GM21529 (cell line): ENCODE data around the gene USP26.
"Not testable (repeated sequence)": the region's sequence is repeated elsewhere in the genome, so short reads cannot be mapped to it uniquely, and the experiment has no call there.

Experiments
- ATAC-seq: cut with Tn5 transposase; IDR thresholded peaks from one replicate; pipeline ENCODE4 v1.9.1; 2021; ENCODE audit not compliant: unreplicated experiment

USP26 gene

DNA sequence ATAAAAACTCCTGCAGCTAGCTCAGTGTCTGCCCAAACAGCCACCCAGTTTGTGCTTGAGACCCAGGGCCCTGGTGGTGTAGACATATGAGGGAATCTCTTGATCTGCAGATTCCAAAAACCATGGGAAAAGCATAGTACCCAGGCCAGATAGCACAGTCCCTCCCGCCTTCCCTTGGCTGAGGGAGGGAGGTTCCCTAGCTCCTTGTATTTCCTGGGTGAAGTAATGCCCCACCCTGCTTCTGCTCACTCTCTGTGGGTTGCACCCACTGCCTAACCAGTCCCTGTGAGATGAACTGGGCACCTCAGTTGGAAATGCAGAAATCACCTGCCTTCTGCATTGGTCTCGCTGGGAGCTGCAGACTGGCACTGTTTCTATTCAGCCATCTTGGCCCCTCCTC is 54.6 kb downstream of the USP26 start:
- ATAC-seq = no peak

DNA sequence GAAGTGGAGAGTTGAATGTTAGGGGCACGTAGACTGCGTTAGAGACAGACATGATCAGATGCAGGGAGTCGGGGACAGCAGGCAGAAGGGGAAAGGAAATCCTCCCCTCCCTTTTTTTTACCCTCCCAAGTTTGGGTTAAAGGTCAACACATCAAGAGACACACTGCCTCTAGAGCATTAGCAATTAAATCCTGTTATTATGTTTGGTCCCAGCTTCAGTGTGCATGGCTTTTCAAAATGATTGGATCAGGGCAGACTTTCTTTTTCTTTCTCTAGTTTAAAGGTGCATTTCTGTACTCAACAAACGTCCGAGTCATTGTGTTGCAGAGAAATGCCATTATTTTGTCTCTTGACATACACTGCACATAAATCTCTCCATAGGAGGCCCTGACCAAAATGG is 63.9 kb downstream of the USP26 start:
- ATAC-seq = no peak

DNA sequence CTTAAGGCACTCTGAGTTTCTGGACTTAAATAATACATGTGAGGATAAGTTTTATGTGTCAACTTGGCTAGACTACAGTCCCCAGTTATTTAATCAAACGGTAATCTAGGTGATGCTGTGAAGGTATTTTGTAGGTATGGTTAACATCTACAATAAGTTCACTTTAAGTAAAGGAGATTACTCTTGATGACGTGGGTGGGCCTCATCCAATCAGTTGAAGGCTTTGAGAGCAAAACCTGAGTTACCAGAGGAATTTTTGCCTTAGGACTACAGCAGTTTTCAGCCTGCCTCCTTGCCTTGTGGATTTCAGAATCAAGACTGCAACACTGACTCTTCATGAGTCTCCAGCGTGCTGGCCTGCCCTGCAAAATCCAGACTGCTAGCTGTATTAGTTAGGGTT is 78.7 kb downstream of the USP26 start:
- no peak for ATAC-seq

DNA sequence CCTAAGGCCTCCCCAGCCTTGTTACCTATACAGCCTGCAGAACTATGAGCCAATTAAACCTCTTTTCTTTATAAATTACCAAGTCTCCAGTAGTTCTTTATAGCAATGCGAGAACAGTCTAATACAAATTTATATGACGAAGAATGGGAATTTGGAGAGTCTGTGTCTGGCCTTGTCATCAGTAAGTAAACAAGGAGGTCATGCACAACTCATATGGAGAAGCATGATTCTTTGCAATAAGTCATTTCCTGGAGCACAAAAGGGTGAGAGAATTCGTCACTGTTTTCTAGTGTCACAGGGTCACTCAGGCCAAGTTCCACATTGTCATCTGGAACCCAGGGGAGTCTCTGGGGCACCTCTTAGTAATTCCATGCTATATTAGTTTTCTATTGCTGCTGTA is 89.5 kb downstream of the USP26 start:
- no peak for ATAC-seq

DNA sequence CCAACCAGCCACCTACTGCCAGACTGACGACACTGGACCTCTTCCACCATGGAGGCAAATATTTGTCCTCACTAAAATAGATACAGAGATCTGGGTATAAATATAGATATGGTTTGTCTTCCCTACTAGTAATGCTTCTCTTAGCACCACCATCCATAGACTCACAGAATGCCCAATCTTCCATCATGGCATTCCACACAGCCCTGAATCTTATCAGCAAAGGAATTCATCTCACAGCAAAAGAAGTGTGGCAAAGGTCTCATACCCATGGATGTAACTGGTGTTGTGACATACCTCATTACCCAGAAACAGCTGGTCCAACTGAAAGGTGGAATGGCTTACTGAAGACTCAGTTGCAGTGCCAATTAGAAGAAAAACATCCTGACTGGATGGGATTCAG is 91.3 kb downstream of the USP26 start:
- ATAC-seq = no peak

DNA sequence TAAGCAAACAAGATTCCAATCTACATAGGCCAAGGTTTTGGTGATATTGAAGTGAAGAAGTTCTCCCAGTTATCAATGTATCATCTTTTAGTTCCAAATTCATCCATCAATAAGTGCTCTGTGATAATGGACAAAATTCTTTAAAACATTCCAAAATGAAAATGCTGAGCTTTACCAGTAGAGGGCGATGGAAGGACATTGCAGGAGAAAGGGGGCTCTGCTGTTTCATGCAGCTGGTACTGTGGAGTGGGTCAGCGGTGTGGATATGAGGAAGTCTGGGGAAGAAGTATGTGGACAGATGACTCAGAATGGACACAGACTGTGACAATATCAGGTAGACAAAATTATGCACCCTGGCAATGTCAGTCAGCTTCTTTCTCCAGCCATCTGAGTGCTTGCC is 91.9 kb downstream of the USP26 start:
- ATAC-seq = no peak

DNA sequence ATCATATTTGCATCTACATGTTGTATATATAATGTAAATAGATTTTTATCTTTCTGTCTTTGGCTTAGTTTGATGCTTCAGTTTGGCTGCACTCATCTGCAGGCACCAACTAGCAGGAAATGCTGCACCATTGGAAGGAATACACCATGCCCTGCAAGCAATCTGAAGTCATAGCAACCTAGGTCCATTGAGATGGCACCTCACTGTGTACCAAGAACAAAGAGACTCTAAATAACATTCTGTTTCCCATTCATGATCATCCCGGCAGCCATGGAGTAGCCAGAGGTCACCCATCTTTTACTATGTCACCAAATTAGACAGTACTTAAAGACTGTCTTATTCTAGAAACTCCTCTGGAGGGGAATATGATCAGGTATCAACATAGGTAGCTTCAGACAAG is 97.7 kb downstream of the USP26 start:
- no peak for ATAC-seq

DNA sequence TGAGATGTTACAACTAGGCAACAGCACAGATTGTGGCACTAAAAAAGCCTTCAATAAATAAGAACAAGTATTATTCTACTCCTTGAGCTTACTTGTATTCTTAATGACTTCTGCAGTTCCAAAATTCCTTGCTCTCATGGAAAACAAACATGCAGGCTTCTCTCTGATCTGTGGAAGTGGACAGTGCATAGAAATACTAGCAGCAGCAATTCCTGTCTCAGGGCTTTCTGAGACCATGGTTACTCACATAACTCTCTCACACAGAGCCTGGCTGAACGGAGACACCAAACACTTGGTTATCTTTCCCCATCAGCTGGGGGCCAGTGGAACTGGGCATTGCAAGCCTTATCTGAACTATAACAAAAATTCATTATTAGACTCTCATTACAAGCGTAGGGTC is 106.1 kb downstream of the USP26 start:
- ATAC-seq = no peak

DNA sequence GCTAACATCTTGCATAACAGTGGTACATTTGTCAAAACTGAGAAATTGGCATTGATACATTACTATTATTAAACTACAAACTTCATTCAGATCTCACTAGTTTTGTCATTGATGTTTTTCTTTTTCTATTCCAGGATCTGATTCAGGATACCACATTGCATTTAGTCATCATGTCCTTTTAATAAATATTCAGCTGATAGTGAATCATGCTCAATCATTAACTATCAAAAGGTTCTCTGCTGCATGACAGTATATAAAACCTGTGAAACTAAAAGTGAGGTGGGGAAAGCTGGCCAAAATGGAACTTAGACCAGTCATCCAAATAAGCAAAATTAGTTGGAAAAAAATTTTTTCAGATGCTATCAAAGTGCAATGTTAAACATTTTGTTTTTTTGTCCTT is 110.4 kb downstream of the USP26 start:
- ATAC-seq = no peak

DNA sequence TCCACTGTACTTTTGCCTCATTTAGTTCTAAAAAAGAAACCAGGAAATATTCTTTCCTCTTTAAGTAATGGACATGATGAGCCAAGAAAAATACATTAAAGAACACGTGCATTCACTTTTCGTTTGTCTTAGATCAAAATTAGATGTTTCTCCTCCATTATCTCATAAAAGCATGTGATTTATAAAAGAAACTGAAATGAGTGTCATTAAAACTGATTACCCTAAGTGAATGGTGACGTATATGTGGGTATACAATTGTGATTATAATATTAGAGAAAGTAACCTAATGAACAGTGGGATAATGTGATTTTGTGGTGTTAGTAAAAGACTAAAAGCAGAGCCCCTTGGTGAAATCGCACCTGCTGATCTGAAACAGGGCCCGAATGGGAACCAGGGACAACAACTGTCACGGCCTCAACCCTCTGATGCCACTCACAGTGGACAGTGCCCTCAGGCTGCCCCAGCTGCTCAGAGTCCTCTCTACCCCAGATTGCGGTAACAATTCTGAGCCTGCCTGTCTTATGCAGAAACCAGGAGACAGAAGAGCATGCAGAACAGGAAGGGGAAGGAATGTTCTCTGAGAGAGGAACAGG is 112.8 kb downstream of the USP26 start:
- ATAC-seq = no peak

DNA sequence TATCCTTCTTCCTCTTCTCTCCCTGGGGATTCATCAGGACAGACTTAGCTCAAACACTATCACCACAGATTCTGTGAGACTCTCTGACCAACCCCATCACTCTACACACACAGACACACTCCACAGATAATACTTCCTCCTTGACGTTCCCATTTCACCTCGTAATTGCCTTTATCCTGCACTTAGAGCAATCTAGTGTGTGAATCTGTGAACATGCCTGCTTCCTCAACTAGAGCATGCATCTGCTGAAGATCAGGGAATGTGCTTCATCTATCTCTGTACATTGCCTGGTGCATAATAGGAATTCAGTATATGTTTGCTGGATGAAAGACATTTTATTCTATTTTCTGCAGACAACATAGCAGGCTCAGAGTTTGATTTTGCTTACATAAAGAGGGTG is 113.4 kb downstream of the USP26 start:
- no peak for ATAC-seq

DNA sequence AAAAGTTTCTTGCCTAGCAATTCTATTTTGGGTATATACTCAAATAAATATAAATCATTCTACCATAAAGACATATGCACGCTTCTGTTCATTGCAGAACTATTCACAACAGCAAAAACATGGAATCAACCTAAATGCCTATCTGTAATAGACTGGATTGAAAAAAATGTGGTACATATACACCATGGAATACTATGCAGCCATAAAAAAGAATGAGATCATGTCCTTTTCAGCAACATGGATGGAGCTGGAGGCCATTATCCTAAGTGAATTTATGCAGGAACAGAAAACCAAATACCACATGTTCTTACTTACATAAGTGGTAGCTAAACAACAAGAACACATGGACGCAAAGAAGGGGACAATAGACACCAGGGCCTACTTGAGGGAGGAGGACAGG is 116.9 kb downstream of the USP26 start:
- not testable (repeated sequence) for ATAC-seq
